Right kidney (tissue), 1 donor: Measurements from ENCODE around the gene INHA.

Experiments
- DNase-seq: peaks from one replicate; pipeline ENCODE4 v3.0.0-alpha.2; 2016

INHA gene

DNA sequence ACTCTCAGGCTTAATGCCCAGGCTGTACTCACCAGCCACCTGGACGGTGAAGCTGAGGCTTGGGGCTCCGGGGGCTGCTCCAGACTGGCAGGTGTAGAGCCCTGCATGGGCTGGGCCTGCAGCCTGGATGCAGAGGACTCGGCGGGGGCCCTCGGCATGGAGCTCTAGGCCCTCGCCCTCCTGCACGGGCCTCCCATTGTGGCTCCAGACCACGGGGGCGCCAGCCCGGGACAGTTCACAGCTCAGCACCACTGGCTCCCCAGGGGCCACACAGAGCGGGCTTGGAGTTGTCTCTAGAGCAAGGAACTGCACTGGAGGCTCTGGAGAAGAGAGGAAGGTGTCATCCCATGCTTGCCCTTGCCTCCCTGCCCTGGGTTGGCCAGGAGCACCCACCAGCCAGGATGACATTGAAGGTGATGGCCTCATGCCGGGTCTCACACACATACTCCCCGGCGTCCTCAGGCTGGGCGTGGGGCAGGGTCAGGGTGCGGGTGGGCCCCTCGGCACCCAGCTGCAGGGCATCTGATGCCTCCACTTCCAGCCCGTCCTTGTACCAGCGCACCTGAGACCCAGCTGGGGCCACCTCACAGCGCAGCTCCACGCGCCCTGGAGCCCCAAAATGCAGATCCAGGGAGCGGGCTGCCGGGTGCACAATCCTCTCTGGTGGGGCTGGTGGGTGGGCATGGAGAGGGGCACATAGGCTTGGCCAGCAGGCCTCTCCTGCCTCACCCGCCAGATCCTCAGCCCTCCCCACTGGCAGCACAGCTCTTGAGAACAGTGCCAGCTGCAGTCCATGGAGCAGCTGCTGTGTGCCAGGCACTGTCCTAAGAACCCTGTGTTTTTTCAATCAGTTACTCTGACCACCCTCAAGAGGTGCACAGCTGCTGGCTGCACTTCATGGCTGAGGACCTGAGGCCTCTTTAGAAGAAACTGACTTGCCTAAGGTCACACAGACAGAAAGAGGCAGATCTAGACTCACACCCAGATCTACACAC, 14.0 kb upstream of the INHA start:
- DNase-seq: no peak

DNA sequence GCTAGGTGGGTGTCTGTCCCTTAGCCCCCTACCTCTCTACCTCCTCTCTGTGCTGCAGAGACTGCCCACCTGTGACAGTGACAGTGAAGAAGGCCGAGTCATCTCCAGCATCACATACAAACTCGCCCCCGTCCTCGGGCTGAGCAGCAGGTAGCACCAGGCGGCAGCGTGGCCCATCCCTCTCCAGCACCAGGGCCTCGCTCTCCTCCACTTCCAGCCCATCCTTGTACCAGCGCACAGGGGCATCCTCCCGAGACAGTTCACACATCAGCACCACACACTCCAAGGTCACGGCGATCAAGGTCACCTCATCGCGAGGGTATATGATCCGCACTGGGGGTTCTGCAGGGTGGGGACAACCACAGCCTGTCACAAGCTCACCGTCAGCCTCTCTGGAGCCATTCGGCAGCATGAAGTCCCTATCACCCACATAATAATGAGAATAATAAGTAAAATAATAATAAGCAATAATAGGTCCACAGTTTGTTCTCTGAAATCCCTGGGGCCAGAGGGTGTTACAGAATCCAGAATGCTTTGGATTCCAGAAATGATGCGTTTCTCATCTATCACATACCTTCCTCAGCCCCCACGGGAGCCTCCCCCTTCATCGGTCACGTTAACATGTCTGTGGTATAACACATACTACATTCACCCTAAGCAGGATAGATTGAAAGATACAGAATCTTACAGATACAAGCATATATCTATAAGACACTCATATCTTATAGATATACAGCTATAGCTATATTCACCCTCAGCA, 12.8 kb upstream of the INHA start:
- no peak for DNase-seq

DNA sequence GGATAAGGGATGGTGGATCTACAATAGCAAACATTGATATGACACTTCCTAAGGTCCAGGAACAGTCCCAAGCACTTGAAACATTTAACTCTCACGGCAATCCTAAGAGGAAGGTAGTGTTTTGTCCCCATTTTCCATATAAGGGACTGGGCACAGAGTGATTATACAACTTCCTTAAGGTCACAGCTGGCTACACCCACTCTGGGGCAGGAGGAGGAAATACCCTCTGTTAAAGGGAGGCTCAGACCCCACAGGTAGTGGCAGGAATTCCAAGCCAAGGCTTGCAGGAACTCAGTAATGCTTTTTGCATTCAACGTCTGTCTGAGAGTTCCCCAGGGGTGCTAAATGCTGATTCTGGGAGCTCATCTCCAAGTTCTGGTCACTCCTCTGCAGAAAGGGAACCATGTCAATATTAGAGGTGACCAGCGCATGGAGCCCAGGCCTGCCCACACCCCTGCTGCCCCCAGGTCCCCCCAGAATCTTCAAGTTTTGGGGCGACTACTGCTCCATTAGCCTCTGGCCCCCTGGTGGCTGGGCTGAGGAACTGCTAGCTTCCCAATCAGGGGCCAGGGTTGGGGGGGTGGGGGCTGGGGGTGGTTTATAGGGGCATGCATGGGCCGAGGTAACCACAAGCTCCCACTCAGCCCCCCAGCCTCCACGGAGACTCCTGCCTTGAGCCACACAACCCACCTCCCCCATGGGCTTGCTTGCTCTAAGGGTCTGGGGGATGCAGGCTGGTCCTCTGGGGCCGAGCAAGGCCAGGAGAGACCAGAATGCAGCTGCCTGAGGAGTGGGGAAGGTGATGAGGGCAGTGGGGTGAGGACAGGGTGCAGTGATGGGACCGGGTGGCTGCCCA, 11.8 kb upstream of the INHA start:
- DNase-seq: no peak

DNA sequence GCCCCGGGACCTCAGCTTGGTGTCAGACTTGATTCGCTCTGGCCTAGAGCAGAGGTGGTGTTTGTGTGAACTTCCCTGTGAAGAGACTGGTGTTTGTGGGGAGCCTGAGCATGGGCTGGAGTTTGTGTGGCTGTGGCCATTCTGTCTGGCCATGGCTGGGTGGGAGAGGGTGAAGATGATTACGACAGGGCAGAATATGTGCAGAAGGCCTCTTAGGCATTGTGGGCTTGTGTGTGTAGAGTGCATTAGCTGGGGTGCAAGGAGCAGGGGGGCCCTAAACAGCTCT, 11.3 kb upstream of the INHA start:
- DNase-seq: no peak

DNA sequence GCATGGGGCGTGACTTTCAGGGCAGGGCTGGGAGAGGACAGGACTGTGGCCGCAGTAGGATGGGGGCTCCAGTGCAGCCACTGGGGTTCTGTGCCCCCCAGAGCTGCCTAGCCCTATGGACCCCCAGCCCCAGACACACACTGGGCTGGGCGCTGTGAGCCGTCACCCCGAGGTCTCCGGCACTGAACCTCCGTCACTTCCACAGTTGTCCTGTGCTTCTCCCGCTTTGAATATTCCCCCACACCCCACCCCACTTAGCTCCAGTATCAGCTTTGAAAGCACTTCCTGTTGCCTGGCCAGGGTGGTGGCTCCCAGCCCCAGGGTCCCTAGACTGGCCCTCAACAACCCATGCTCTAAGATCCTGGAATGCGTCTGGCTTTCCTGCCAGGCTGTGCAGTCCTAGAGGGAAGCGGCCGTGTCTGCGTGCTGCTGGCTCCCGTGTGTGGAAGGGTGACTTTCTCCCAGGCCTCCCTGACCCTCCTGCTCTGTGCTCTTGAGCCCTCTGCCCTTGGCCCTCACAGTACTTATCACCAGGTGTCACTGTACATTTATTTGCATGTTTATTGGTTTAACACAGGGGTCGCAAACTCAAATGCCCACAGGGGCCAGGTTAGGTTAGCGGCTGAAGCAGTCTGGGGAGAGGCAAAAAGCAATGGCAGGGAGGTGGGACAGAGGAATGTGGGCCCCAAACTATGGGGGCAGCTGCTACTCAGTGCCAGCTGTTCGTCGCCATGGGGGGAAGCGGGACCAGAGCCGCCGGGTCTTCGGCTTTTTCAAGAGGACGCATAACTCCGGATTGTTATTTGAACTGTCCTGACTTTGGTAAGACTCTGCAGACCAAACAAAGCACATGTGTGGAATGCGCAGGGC, 10.7 kb upstream of the INHA start:
- no peak for DNase-seq

DNA sequence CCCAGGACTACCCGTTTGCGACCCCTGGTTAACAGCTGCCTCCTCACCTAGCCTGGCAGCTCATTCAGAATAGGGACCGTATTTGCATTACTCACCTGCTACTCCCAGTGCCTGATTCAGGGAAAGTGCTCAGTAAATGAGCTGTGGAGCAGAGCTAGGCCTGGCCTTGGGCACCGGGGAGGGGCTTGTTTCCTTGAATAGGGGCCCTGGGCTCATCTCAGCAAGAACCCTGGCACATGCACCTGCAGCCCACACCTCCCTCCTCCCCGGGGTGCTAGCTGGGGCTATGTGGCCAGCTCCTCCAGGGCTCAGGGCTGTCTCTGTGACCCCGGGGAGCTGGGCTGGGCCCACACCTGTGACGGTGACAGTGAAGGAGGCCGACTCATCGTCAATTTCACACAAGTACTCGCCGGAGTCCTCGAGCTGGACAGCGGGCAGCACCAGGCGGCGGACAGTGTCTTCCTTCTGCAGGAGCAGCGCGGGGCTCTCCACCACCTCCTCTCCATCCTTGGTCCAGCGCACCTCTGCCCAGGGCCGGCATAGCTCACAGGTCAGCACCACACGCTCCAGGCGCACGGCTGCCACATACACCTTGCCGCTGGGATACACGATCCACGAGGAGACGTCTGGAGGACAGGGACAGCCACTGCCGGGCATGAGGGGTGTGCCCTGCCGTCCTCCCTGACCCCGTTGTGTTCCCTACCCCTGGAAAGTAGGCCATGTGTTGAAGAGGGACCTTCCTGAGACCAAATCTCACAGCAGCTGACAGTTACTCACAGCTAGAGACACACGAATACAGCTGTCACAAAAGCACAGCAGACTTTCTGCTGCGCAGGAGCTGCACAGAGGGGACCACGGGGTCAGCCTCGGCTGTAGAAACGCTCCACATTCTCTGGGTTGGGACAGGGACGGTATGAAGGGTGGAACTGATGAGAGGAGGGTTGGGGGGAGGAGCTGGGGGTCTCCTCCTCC, 9.8 kb upstream of the INHA start:
- DNase-seq: no peak

DNA sequence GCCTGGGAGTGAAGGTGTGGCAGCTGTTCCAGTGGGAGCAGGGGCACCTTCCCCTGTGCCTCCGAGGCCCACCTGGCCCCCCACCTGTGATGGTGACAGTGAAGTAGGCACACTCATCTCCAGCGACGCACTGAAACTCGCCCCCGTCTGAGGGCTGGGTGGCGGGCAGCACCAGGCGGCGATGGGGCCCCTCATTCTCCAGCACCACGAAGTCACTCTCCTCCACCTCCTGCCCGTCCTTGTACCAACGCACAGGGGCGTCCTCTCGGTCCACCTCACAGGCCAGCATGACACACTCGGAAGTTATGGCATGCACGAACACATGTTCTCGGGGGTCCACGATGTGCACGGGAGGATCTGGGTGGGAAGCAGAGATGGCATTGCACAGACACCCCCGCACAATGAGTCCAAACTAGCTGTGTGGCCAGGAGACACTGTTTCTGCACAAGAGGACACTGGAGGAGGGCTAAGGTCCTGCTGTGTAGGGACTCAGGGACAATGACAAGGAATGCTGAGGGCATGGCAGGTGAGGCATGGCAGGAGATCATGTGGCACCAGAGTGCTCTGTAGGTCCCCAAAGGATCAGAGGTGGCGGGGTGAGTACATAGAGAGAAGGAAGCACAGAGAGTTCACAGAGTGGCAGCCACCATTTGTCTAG, 8.7 kb upstream of the INHA start:
- no peak for DNase-seq

DNA sequence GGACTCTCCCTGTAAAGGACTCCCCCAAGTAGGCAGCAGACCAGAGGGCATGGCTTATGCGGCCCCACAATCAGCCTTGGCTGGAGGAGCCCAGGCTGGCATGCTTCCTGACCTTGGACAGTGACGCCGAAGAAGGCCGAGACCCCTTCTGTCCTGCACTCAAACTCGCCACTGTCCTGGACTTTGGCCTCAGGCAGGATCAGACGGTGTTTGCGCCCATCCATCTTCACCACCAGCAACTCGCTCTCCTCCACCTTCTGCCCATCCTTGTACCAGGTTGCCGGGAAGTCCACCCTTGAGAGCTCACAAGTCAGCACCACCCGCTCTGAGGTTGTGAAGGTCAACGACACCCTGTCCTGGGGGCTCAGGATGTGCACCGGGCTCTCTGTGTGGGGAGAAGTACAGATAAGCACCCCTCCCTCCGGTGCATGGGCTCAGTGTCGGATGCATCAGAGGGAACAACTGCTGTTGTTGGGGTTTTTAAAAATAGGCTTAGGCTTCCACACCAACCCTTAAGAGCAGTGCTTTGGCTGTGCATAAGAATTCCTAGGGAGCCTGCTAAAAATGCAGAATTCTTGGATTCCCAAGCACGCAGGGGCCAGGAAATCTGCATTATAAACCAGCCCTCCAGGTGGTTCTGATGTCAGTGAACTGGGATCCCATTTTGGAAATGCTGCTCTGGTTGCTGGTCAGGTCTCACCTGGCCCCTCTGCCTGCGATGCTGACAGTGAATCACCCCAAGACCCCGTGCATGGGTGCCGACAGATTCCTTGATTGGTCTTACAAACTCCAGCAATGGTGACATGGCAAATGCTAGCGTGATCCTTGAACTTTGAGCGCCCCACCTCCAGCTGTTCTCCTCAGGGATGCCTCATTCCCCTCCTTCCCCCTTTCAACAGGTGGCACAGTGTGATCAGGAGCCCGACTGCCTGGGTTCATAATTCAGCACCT, 6.7 kb upstream of the INHA start:
- DNase-seq: no peak

DNA sequence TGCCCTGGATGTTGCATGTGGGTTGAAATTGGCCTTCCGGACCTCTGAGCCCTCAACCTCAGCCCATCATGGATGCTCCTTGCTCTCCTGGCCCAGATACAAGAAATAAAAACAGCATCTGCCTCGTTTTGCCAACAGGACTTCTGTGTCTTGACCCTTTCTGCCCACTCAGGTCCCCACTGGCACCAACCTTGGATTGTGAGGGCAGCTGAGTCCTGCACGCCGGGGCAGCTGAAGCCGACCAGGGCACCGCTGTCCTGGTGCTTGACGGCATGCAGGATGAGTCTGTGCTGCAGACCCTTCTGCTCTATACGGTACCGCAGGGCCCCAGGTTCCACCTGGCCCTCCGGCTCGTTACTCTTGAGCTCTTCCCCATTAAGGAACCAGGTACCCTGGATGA, 5.5 kb upstream of the INHA start:
- DNase-seq: no peak

DNA sequence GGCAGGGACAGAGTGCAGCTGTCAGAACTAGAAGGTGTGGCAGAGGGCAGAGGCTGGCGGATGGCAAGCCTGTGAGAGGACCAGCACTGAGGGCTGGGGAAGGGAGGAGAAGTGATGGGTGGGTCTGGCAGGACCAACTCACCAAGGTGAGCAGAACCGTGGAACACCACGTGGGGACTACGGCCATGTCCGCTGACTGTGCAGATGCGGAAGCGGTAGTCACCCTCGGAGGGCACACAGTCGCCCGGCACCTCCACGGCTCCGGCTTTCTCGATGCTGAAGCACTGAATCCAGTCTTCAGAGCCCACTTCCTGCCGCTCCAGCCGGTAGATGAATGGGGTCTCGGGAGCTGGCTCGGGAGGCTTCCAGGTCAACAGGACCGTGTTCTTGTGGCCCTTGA, 5.0 kb upstream of the INHA start:
- DNase-seq: no peak

DNA sequence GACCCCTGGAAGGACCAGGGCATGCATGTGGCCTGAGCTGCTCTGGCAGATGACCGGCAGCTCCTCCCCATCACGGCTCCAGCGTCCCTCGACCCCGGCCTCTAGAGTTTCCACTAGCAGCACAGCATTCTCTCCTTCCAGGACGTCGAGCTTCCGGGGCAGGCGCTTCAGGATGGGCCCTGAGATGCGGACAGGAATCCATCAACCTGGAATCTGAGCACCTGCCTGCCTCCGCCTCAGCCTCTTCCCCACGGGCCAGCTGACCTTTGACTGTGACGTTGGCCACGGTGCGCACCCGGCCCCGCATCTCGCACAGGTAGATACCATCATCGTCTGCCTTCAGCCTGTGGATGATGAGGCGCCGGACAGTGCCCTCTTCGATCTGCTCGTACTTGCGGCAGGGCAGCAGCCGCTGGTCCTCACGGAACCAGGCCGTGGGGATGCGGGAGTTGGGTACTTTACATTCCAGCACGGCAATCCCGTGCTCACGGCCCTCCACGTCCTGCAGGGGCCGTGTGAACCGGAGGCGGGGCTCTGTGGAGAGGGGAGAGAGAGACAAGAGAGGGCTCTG, 4.2 kb upstream of the INHA start:
- DNase-seq: no peak

DNA sequence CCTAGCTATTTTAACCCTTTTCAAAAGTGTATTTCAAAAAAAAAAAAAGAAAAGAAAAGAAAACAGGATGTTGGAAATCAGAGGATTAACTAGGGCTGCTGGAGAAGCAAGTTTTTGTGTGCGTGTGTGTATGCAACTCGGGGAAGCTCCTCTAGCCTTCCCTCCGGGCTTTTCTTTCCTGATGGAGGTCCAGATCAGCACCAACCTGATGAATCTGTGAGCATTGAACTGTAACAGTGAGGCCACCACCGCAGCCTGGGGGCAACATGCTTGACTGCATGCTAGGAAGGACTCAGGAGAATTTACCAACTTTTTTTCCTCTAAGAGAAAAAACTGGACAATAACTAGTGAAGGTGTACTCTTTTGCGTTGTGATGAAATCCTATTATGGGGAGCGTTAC, 3.1 kb upstream of the INHA start:
- no peak for DNase-seq

DNA sequence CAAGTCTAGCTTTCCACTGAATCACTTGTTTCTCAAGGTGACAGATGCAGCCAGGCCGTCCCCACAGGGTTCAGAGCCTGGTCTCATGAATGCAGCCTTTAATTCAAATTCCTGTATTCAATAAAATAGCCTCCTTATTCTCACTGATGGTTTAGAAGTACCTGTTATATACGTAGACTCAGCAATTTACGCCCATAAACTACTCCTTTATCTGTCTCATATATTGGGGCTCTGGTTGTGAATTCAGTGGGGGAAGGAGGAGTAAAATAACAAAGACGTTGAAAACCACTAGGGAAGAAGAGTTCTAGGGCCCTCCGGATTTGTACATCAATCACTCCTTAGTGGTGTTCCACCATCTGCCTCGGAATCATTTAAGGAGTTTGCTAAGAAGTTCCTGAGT, 2.5 kb upstream of the INHA start:
- DNase-seq: no peak

DNA sequence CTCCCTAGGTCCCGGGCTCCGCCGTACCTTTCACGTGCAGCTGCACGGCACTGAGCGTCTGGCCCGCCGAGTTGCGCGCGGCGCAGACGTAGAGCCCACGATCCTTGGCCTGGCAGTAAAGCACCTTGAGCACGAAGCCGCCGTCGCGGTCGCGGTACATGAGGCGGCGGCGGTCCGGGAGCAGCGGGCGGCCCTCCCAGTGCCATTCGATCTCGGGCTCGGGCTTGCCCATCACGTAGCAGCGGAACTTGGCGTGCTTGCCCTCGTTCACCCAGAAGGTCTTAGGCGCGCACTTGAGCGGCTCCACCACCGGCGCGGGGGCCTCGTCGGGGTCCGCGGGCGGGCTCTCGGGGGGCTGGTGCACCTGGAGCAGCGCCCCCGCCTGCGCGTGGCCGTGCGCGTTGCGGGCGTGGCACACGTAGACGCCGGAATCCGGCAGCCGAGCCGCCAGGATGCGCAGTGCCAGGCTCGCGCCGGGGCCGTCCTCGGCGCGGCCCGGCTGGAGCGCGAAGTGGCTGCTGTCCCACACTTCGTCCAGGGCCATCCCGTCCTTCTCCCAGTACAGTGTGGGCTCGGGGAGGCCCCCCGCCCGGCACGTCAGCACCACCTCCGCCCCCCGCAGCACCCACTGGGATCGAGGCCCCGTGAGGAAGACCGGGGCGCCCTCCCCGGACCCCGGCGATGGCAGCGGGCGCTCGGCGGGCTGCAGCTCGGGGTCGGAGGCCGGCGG, 1.8 kb upstream of the INHA start:
- DNase-seq: peak; percentile 73

DNA sequence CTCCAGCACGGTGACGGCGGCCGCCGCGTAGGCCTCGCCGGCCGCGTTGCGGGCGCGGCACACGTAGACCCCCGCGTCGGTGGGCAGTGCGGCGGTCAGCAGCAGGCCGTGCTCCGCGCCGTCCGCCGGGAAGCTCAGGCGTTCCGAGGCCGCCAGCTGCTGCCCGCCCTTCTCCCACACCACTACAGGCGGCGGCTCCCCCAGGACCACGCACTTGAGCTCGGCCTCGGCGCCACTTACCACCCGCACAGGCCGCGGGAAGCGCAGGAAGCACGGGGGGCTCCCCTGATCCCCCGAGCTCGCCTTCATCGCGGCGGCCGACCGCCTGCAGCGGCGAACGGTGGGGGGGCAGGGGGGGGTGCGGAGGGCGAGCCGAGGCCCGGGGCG, 1.2 kb upstream of the INHA start:
- DNase-seq: peak; percentile 80

DNA sequence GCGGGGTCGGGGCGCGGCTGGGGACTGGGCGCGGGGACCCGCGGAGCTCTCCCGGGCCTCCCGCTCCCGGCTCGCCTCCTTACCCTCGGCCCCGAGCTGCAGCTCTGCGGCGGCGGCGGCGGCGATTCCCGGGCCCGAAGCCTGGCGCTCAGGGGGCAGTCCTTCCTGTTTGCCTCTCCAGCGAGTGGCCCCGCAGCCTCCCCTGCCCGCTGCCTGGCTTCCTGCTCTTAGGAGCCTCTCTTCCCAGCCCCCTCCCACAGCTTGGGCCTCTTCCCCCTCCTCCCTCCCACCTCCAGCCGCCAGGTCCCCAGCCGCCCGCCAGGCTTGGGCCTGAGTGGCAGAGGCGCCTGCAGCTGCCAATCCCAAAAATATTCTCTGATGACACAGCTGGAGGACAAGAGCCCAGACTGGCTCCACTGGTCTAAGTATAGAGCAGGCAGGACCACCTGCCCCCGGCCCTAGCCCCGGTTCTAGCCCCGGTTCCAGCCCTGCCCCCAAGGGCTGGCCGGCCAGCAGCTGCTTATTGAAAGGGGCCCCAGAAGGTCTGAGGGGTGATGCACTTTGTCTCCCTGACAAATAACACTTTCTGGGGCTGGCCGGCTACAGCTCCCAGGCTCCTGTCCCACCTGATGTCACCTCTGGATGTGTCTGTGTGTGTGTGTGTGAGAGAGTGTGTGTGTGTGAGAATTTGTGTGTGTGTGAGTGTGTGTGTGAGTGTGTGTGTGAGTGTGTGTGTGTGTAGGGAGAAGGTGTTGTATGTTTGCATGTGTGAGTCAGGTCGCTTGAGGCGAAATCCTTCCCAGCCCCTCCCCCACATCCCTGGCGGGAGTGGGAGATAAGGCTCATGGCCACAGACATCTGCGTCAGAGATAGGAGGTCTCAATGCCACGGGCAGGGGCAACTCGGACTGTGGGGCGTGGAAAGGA, 536 bp upstream of the INHA start, which contains the start of gene OBSL1:
Gene OBSL1, minus strand, starts transcription at position 229 of the 926 bp plus-strand sequence. CDS start 307 bp downstream, outside the sequence.
- DNase-seq: peak; percentile 77
